WERI-Rb-1 (cell line): Measurements from ENCODE around the gene CFAP299.
"Not testable (repeated sequence)": the region's sequence is repeated elsewhere in the genome, so short reads cannot be mapped to it uniquely, and the experiment has no call there.

Source experiments
- DNase-seq: peaks from one replicate; pipeline ENCODE4 v3.0.0-alpha.2; 2020
- H3K27ac ChIP-seq: fragments of 250-450 bp; sonication (Bioruptor Pico); 2 replicates; pipeline ENCODE4 v1.5.1; 2020; ENCODE audit warnings: mild to moderate bottlenecking, moderate library complexity
- H3K27me3 ChIP-seq: fragments of 250-450 bp; sonication (Bioruptor Pico); 2 replicates; pipeline ENCODE4 v1.5.1; 2021; ENCODE audit warnings: mild to moderate bottlenecking, low read depth, moderate library complexity; ENCODE audit not compliant: insufficient read depth, severe bottlenecking
- H3K36me3 ChIP-seq: fragments of 250-450 bp; sonication (Bioruptor Pico); 2 replicates; pipeline ENCODE4 v1.5.1; 2020; ENCODE audit warnings: mild to moderate bottlenecking, moderate library complexity
- H3K4me3 ChIP-seq: 2 replicates; pipeline ENCODE4 v1.5.1; 2011; ENCODE audit warnings: low read depth, mild to moderate bottlenecking, control low read depth, low read length
- H3K9me3 ChIP-seq: fragments of 250-450 bp; sonication (Bioruptor Pico); 2 replicates; pipeline ENCODE4 v1.5.1; 2021; ENCODE audit warnings: mild to moderate bottlenecking, moderate library complexity; ENCODE audit not compliant: severe bottlenecking
- CTCF ChIP-seq: IDR thresholded peaks from 2 replicates; pipeline ENCODE4 v1.5.1; 2011; ENCODE audit warnings: low read depth, mild to moderate bottlenecking, control low read depth, inconsistent platforms, low read length

The CFAP299 gene

GRCh38 chr4:80787306-80787705, 451.8 kb downstream of the CFAP299 start:
- H3K27ac ChIP-seq: no peak overlapping the region
- no peak for TF ChIP-seq CTCF
- no peaks in the 10 kb centered on the region for H3K36me3 ChIP-seq
- no peaks in the 10 kb centered on the region for H3K9me3 ChIP-seq
- DNase-seq: no peak
- H3K4me3 ChIP-seq: no peak overlapping the region
- H3K27me3 ChIP-seq: no peaks in the 10 kb centered on the region

- H3K36me3 ChIP-seq: no peaks in the 10 kb centered on the region
- no peak for DNase-seq
Measured at GRCh38 chr4:80788798-80789197, 453.3 kb downstream of the CFAP299 start.

GRCh38 chr4:80790152-80790551, 454.6 kb downstream of the CFAP299 start:
- H3K4me3 ChIP-seq: no peak overlapping the region
- no peak overlapping the region for H3K27ac ChIP-seq
- no peaks in the 10 kb centered on the region for H3K9me3 ChIP-seq
- TF ChIP-seq CTCF: no peak
- no peaks in the 10 kb centered on the region for H3K36me3 ChIP-seq
- H3K27me3 ChIP-seq: no peaks in the 10 kb centered on the region
- no peak for DNase-seq

More at GRCh38 chr4:80788798-80789197, 453.3 kb downstream of the CFAP299 start:
- H3K4me3 ChIP-seq: no peak overlapping the region
- H3K9me3 ChIP-seq: no peaks in the 10 kb centered on the region
- no peak for TF ChIP-seq CTCF
- H3K27ac ChIP-seq: no peak overlapping the region
- no peaks in the 10 kb centered on the region for H3K27me3 ChIP-seq

GRCh38 chr4:80793660-80794059, 458.1 kb downstream of the CFAP299 start:
- not testable (repeated sequence) for H3K27me3 ChIP-seq, H3K27ac ChIP-seq, H3K9me3 ChIP-seq, DNase-seq, H3K36me3 ChIP-seq, H3K4me3 ChIP-seq

- DNase-seq: no peak
- Histone ChIP-seq H3K4me3 (no peak overlapping the region), H3K9me3 (peaks cover 5% of the 10 kb centered on the region), H3K27me3 (no peaks in the 10 kb centered on the region), H3K27ac (no peak overlapping the region), H3K36me3 (no peaks in the 10 kb centered on the region)
- TF ChIP-seq CTCF: no peak
Measured at GRCh38 chr4:80798082-80798481, 462.6 kb downstream of the CFAP299 start.

GRCh38 chr4:80800719-80801118, 465.2 kb downstream of the CFAP299 start:
- H3K9me3 ChIP-seq, H3K4me3 ChIP-seq, H3K27me3 ChIP-seq, H3K36me3 ChIP-seq, DNase-seq, H3K27ac ChIP-seq: not testable (repeated sequence)

- Histone ChIP-seq H3K27ac (no peak overlapping the region), H3K27me3 (no peaks in the 10 kb centered on the region), H3K9me3 (no peaks in the 10 kb centered on the region), H3K36me3 (no peaks in the 10 kb centered on the region), H3K4me3 (no peak overlapping the region)
- DNase-seq: no peak
- no peak for TF ChIP-seq CTCF
Measured at GRCh38 chr4:80803337-80803736, 467.8 kb downstream of the CFAP299 start.
